Hematopoietic multipotent progenitor cell treated with erythropoietin and hydrocortisone succinate and interleukin-3 and kit ligand, for 15 days (in vitro differentiated cells): ENCODE data around the gene ARHGEF3.
"Not testable (repeated sequence)": the region's sequence is repeated elsewhere in the genome, so short reads cannot be mapped to it uniquely, and the experiment has no call there.

Source experiments
- DNase-seq: peaks from one replicate; pipeline ENCODE4 v3.0.0-alpha.2; 2015; ENCODE audit warnings: low spot score

ARHGEF3 gene

GRCh38 chr3:56771376-56771775, 30.4 kb downstream of the ARHGEF3 start:
- DNase-seq, result no peak

DNA sequence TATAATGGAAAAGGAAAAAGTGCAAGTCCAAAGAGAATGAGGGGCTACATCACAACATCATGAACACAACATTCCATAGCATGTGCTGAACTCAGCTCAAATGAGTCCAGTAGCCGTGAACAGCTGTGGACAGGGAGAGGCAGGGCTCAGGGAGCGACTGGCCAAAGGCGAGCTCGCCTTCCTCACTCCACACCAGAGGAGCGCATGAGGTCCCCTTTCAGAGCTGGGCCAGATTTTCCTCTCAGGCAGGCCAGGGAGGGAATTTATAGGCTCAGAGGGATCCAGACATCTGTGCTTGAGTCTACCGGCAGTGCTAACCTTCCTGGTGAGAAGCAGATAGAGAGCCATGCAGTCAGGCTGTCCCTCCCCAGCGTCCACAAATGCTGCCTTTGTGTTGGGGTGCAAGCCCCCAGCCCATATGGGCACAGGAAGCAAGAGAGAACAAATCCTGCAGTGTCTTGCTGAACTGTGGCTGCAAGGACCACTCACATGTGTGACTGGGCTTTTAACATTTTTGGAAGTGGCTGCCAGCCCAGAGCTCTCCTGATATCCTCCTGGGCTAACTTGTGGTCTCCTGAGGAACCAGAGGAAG, 32.5 kb downstream of the ARHGEF3 start:
- DNase-seq, result no peak

- DNase-seq, result no peak
Measured at GRCh38 chr3:56764904-56765547, 36.7 kb downstream of the ARHGEF3 start.

DNA sequence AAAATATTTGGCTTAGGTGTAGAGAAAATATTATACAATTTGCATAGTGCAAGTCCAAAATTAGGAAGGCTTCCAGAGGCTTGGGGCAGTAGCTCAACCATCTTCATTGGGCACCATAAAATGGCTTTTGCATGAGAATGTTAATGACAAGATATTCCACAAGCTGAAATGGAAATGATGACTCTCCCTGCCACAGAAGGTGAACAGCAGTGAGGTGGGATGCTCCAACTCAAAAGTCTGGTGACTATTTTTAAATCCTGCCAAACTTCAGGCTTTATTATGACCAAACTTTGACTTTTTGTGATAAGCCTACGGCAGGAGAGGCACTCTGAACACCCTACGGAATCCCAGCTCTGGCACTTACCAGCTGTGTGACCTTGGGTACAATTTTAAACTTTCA, 37.6 kb downstream of the ARHGEF3 start:
- no peak for DNase-seq

GRCh38 chr3:56763233-56763632, 38.5 kb downstream of the ARHGEF3 start:
- no peak for DNase-seq

GRCh38 chr3:56762718-56763117, 39.0 kb downstream of the ARHGEF3 start:
- no peak for DNase-seq

DNA sequence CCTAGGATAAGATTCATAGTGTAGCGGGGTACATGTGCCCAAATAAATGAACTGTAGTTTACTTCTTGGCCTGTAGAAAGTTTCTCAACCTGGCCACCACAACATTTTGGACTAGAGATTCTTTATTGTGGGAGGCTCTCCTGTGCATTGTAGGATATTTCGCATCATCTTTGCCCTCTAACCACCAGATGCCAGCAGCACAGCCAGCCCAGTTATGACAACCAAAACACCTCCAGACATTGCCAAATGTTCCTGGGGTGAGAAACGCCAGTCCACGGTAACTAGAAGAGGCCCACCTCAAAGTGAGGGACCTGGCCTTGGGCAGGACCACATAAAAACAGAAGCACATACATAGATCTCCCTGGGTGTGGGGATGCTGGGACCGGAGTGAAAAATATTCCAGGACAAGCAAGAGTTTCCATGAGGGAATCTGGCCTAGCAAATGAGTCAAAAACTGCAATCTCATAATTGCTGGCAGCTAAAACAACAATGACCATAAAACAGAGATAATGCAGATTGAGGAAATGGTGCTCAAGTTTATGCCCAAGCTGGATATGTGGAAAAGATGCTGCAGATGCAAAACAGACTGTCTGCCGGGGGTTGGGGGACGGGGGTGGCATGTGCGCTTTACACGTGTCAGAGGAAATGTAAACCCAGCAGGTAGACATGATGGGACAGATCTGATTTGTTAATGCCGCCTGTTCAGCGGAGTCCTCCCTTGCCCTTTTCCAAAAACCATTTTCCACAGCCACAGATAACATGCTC, 39.7 kb downstream of the ARHGEF3 start:
- no peak for DNase-seq

GRCh38 chr3:56761023-56761422, 40.7 kb downstream of the ARHGEF3 start:
- no peak for DNase-seq

DNA sequence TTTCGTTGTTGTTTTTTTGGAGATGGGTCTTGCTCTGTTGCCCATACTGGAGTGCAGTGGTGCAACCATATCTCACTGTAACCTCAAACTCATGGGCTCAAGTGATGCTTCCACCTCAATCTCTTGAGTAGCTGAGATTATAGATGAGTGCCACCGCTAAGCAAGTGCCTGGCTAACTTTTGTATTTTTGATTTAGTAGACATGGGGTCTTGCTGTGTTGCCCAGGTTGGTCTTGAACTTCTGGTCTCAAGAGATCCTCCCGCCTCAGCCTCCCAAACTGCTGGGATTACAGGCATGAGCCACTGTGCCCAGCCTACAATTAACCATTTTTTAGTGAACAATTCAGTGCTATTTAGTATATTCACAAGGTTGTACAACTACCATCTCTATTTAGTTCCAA, 42.2 kb downstream of the ARHGEF3 start:
- no peak for DNase-seq

DNA sequence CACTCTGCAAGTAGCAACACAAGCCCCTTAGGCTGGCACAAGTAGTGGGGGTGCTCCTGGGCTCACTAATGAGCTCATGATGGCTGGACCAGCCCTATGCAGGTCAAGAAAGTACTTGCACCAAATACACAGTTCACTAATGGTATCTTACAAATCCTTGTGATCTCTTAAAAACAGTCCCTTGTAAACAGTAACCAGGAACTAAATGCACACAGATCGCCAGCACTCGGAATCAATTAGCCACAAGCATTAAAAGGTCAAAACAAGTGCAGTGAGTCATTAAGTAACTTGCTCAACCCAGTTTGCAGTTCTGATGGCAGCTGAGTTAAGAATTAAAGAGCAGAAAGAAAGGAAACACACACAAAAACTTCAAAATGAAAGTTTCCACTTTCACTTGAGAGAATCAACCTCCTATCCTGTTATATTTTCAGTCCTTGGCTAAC, 43.2 kb downstream of the ARHGEF3 start:
- no peak for DNase-seq

- not testable (repeated sequence) for DNase-seq
Measured at GRCh38 chr3:56758042-56758441, 43.7 kb downstream of the ARHGEF3 start.

GRCh38 chr3:56754741-56755417, 46.9 kb downstream of the ARHGEF3 start:
- DNase-seq, result no peak

GRCh38 chr3:56753206-56753820, 48.4 kb downstream of the ARHGEF3 start:
- no peak for DNase-seq

DNA sequence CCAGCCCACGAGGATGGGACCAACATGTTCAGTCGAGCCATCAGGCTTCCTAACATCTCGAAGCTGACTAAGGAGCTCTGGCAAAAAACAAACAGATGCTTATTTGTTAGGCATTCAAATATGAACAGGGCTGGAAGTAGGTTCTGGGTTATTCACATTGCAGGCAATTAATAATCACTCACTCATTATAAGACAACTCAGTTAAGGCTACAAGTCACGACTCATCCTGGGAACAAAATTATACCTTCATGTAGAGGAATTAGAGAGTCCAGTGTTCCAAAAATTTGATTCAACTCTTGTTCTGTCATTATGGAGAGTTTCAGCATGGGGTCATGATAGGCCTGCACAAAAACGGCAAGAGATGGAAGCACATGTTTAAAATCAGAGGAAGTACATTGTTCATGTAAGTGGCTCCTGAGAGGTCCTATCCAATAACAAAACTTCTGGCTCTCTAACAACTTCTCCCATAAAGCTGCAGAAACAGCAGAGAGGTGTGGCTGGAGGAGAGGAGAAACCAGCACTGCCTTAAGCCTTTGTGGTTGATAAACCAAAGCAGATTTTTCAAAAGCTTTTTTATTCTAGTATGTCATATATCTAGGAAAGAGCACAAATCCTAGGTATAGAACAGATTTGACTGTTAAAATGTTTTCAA, 50.6 kb downstream of the ARHGEF3 start:
- DNase-seq, result no peak

GRCh38 chr3:56748663-56749231, 53.0 kb downstream of the ARHGEF3 start:
- no peak for DNase-seq

DNA sequence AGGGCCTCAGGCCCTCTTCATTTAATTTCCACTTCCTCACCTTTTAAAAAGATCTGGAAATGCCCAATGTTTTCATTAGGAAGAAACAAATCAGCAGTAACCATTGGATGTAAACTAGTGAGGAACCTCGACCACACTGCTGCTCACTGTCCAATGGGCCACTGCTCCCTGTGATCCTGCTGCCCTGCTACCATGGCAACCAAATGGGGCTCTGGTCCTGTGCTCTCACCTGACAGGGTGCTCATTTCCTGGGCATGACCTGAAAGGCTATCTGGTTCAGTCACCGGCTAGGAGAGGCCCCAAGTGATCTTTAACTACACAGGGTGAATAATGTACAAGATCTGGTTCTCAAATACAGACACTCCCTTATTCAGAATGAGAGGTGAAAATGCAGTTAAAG, 54.6 kb downstream of the ARHGEF3 start:
- DNase-seq, result no peak

DNA sequence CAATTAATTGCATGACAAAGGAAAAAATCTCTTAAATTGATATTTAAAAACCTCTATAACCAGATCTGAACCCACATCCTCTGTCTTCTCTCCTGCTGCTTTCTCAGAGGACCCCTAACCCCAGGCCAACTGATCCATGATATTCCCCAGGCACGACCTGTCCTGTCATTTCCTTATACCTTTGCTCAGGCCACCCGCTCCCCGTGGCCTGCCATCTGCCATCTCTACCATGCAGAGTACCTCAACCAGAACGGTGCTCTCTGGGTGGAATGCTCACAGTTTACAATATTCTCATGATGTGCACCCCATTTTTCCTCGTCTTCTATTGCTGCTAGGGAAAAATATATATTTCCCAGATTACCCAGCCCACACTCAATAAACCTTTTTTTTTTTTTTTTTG, 57.7 kb downstream of the ARHGEF3 start:
- DNase-seq, result no peak

DNA sequence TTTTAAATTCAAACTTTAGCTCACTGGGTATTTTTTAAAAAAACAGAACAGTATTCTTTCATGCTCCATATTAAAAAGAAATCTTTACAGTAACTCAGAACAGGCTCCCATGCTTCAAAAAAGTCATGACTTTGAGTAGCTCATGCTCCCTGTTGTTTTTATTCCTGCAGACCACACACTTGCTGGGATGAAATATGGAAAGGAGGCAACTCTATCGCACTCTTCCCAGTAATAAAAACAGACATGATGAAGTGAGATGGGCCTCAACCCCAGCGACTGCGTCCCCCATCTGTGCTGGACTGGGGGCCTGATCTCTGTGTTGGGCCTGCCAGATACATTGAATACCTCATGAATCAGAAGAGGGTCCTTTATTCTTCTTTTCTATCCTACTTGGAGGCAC, 58.9 kb downstream of the ARHGEF3 start:
- DNase-seq, result no peak

DNA sequence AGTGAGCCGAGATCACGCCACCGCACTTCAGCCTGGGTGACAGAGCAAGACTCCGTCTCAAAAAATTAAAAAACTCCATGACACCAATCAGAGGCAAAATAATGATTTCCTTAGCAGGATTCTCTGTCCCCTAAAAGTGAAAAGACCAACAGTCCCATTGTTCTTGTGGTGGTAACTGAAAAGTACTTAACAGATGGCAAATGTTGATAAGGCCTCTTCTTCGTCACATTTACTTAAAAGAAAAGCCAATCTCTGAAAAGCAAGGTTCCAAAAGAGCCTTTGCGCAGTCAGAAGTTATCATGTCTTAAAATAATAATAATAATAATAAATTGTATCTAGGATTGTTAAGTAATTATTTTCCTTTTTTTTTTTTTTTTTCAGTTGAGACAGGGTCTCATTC, 62.7 kb downstream of the ARHGEF3 start:
- no peak for DNase-seq

GRCh38 chr3:56737006-56737405, 64.7 kb downstream of the ARHGEF3 start:
- no peak for DNase-seq

- DNase-seq, result no peak
Measured at GRCh38 chr3:56732109-56732508, 69.6 kb downstream of the ARHGEF3 start.
